SU-DHL-6 (cell line): Measurements from ENCODE around the gene CFAP97D2.

Source experiments
- EZH2phosphoT487 ChIP-seq: fragments of 200-600 bp; sonication (generic), shearing (Covaris generic); conservative IDR thresholded peaks from 2 replicates; pipeline ENCODE4 v1.6.1; 2018; ENCODE audit warnings: mild to moderate bottlenecking, antibody characterized with exemption, low read length, moderate library complexity, mixed read lengths
- TF ChIP-seq, protein P1 (sequence below): fragments of 200-600 bp; sonication (generic); IDR thresholded peaks from one replicate; pipeline ENCODE4 v1.5.1; 2017; ENCODE audit warnings: antibody characterized with exemption, mild to moderate bottlenecking, low read length, moderate library complexity; ENCODE audit not compliant: insufficient read depth, poor library complexity, severe bottlenecking

DNA sequence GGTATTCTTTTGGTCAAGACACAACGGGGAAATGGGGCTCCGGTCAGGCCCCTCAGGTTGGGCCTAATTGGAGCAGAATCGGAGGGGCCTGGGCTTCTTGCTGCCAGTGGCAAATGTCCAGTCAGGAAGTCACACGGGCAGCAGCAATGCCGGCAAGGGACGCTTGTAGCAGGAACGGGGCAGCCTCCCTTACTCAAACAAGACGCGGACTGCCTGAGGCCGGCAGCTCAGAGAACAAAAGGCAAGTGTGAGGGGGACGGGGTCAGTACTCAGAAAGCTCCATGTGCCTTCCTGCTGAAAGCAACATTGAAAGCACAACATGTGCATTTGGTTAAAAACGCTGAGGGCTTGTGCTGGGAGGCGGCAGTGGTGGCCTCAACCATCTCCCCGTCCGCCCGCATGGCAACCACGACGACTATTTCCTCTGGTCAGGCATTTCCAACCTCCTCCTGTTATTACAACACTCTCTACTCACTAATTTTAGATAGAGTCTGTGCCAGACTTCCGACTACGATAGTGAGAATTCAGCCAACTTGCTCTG lies 26.2 kb upstream of the CFAP97D2 start:
- TF ChIP-seq, protein P1, sequence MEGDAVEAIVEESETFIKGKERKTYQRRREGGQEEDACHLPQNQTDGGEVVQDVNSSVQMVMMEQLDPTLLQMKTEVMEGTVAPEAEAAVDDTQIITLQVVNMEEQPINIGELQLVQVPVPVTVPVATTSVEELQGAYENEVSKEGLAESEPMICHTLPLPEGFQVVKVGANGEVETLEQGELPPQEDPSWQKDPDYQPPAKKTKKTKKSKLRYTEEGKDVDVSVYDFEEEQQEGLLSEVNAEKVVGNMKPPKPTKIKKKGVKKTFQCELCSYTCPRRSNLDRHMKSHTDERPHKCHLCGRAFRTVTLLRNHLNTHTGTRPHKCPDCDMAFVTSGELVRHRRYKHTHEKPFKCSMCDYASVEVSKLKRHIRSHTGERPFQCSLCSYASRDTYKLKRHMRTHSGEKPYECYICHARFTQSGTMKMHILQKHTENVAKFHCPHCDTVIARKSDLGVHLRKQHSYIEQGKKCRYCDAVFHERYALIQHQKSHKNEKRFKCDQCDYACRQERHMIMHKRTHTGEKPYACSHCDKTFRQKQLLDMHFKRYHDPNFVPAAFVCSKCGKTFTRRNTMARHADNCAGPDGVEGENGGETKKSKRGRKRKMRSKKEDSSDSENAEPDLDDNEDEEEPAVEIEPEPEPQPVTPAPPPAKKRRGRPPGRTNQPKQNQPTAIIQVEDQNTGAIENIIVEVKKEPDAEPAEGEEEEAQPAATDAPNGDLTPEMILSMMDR = no peak
- TF ChIP-seq EZH2phosphoT487 = no peak
